Measurements from ENCODE around the gene MAP2K4. TPM values are rescaled to one million over a fixed set of nuclear protein-coding genes. Genes with fewer than 3 reads are reported as not detected.

The MAP2K4 gene
- total and polyA plus RNA-seq, 4 donors = 10.7 to 63.6 (median 20.3) TPM

- H3K9me3 ChIP-seq (ENCODE audit: control insufficient read depth in 4 of 4, insufficient read depth in 3 of 4, low read length in 3 of 4) = peaks cover 0 to 6% (median under 1%) of the 10 kb centered on the region in 4 donors
- H3K4me1 ChIP-seq (ENCODE audit: control insufficient read depth in 5 of 5, insufficient read depth in 5 of 5, low read length in 5 of 5) = peaks cover 0 to 1% (median 0%) of the 10 kb centered on the region in 5 donors
- TF ChIP-seq CTCF (IDR thresholded peaks at IDR 0.05; ENCODE audit: control extremely low read depth, extremely low read depth) = no peak
- DNase-seq = no peak
- no peak for ATAC-seq (ENCODE audit: insufficient read depth, low FRiP score)
- no peak overlapping the region for H3K9ac ChIP-seq (ENCODE audit: insufficient read depth in 1 of 2, low read length in 2 of 2)
- H3K27me3 ChIP-seq (ENCODE audit: control insufficient read depth in 3 of 3, insufficient read depth in 3 of 3, low read length in 2 of 3) = no peaks in the 10 kb centered on the region
- no peak overlapping the region for H3K27ac ChIP-seq (ENCODE audit: low read depth in 1 of 2, low read length in 1 of 2)
- peaks cover 4 to 24% (median 18%) of the 10 kb centered on the region in 4 donors for H3K36me3 ChIP-seq (ENCODE audit: control insufficient read depth in 4 of 4, insufficient read depth in 4 of 4, low read length in 4 of 4)
- H3K4me3 ChIP-seq = no peak overlapping the region
- 65 to 82% methylated on average over 3 of the region's 3 CpGs for WGBS, 2 donors
Observed at GRCh38 chr17:12074346-12074745, 53.7 kb downstream of the MAP2K4 start.

GRCh38 chr17:12077773-12078172 lies 57.1 kb downstream of the MAP2K4 start:
- no peak overlapping the region for H3K27ac ChIP-seq (ENCODE audit: low read depth in 1 of 2, low read length in 1 of 2)
- DNase-seq (no peak), ATAC-seq (ENCODE audit: insufficient read depth, low FRiP score) (no peak)
- H3K36me3 ChIP-seq (ENCODE audit: control insufficient read depth in 4 of 4, insufficient read depth in 4 of 4, low read length in 4 of 4) = peaks cover 5 to 21% (median 13%) of the 10 kb centered on the region in 4 donors
- no peak for TF ChIP-seq CTCF (IDR thresholded peaks at IDR 0.05; ENCODE audit: control extremely low read depth, extremely low read depth)
- H3K9ac ChIP-seq (ENCODE audit: insufficient read depth in 1 of 2, low read length in 2 of 2) = no peak overlapping the region
- 96 to 98% methylated on average over 2 of the region's 2 CpGs for WGBS, 2 donors
- peaks cover 0 to 1% (median 0%) of the 10 kb centered on the region in 5 donors for H3K4me1 ChIP-seq (ENCODE audit: control insufficient read depth in 5 of 5, insufficient read depth in 5 of 5, low read length in 5 of 5)
- H3K4me3 ChIP-seq = no peak overlapping the region
- H3K9me3 ChIP-seq (ENCODE audit: control insufficient read depth in 4 of 4, insufficient read depth in 3 of 4, low read length in 3 of 4) = peaks cover 0 to 6% (median under 1%) of the 10 kb centered on the region in 4 donors
- no peaks in the 10 kb centered on the region for H3K27me3 ChIP-seq (ENCODE audit: control insufficient read depth in 3 of 3, insufficient read depth in 3 of 3, low read length in 2 of 3)

- WGBS, 2 donors = 70 to 83% methylated on average over 2 of the region's 2 CpGs
- Histone ChIP-seq H3K27me3 (ENCODE audit: control insufficient read depth in 3 of 3, insufficient read depth in 3 of 3, low read length in 2 of 3) (no peaks in the 10 kb centered on the region), H3K36me3 (ENCODE audit: control insufficient read depth in 4 of 4, insufficient read depth in 4 of 4, low read length in 4 of 4) (peaks cover 7 to 23% (median 14%) of the 10 kb centered on the region in 4 donors), H3K4me3 (no peak overlapping the region), H3K27ac (ENCODE audit: low read depth in 1 of 2, low read length in 1 of 2) (no peak overlapping the region), H3K4me1 (ENCODE audit: control insufficient read depth in 5 of 5, insufficient read depth in 5 of 5, low read length in 5 of 5) (peaks cover 0 to 1% (median 0%) of the 10 kb centered on the region in 5 donors), H3K9me3 (ENCODE audit: control insufficient read depth in 4 of 4, insufficient read depth in 3 of 4, low read length in 3 of 4) (peaks cover 0 to 6% (median under 1%) of the 10 kb centered on the region in 4 donors), H3K9ac (ENCODE audit: insufficient read depth in 1 of 2, low read length in 2 of 2) (no peak overlapping the region)
- ATAC-seq (ENCODE audit: insufficient read depth, low FRiP score) (no peak), DNase-seq (peak in 1 of 3 donors; percentile 4)
- no peak for TF ChIP-seq CTCF (IDR thresholded peaks at IDR 0.05; ENCODE audit: control extremely low read depth, extremely low read depth)
Observed at GRCh38 chr17:12078791-12079190, 58.1 kb downstream of the MAP2K4 start.

- DNase-seq (no peak), ATAC-seq (ENCODE audit: insufficient read depth, low FRiP score) (no peak)
- no peaks in the 10 kb centered on the region for H3K27me3 ChIP-seq (ENCODE audit: control insufficient read depth in 3 of 3, insufficient read depth in 3 of 3, low read length in 2 of 3)
- no peak for TF ChIP-seq CTCF (IDR thresholded peaks at IDR 0.05; ENCODE audit: control extremely low read depth, extremely low read depth)
- peaks cover 0 to 6% (median under 1%) of the 10 kb centered on the region in 4 donors for H3K9me3 ChIP-seq (ENCODE audit: control insufficient read depth in 4 of 4, insufficient read depth in 3 of 4, low read length in 3 of 4)
- no peak overlapping the region for H3K4me3 ChIP-seq
- H3K27ac ChIP-seq (ENCODE audit: low read depth in 1 of 2, low read length in 1 of 2) = no peak overlapping the region
- no peak overlapping the region for H3K9ac ChIP-seq (ENCODE audit: insufficient read depth in 1 of 2, low read length in 2 of 2)
- H3K36me3 ChIP-seq (ENCODE audit: control insufficient read depth in 4 of 4, insufficient read depth in 4 of 4, low read length in 4 of 4) = peaks cover 5 to 22% (median 10%) of the 10 kb centered on the region in 4 donors
- H3K4me1 ChIP-seq (ENCODE audit: control insufficient read depth in 5 of 5, insufficient read depth in 5 of 5, low read length in 5 of 5) = peaks cover 0 to 8% (median 0%) of the 10 kb centered on the region in 5 donors
- WGBS, 2 donors = 90 to 94% methylated on average over 8 of the region's 8 CpGs
Observed at GRCh38 chr17:12081720-12082119, 61.0 kb downstream of the MAP2K4 start.
